Prostate gland (tissue), 2 donors: ENCODE measurements around the gene RANGAP1.
"Not testable (repeated sequence)": the region's sequence is repeated elsewhere in the genome, so short reads cannot be mapped to it uniquely, and the experiment has no call there.

Experiments
- POLR2A ChIP-seq: fragments of 450-650 bp; IDR thresholded peaks from one replicate; pipeline ENCODE4 v1.6.1; 2016; ENCODE audit warnings: antibody characterized with exemption, mild to moderate bottlenecking
- POLR2AphosphoS5 ChIP-seq: sonication (generic); formaldehyde crosslinking; IDR thresholded peaks from one replicate; pipeline ENCODE4 v1.6.1; 2017; ENCODE audit warnings: antibody characterized with exemption
- TF ChIP-seq, protein P1 (sequence below), 4 experiments: fragments of 200-600 bp in 2 of 4; fragments of 450-650 bp in 2 of 4; sonication (generic) in 2 of 4; IDR thresholded peaks; 1 replicate in 3 of 4; 2 replicates in 1 of 4; pipeline ENCODE4 v1.5.1; 2016 to 2019; ENCODE audit warnings: antibody characterized with exemption in 4 of 4, mild to moderate bottlenecking in 2 of 4, moderate library complexity in 2 of 4

- TF ChIP-seq, protein P1, sequence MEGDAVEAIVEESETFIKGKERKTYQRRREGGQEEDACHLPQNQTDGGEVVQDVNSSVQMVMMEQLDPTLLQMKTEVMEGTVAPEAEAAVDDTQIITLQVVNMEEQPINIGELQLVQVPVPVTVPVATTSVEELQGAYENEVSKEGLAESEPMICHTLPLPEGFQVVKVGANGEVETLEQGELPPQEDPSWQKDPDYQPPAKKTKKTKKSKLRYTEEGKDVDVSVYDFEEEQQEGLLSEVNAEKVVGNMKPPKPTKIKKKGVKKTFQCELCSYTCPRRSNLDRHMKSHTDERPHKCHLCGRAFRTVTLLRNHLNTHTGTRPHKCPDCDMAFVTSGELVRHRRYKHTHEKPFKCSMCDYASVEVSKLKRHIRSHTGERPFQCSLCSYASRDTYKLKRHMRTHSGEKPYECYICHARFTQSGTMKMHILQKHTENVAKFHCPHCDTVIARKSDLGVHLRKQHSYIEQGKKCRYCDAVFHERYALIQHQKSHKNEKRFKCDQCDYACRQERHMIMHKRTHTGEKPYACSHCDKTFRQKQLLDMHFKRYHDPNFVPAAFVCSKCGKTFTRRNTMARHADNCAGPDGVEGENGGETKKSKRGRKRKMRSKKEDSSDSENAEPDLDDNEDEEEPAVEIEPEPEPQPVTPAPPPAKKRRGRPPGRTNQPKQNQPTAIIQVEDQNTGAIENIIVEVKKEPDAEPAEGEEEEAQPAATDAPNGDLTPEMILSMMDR (IDR thresholded peaks at IDR 0.05), result not testable (repeated sequence)
- not testable (repeated sequence) for TF ChIP-seq POLR2A, POLR2AphosphoS5
These were observed 26.2 kb downstream of the RANGAP1 start for GRCh38 chr22:41259756-41260155.
